HG03039 (cell line): ENCODE results near the gene FRYL.

Source experiments
- ATAC-seq: cut with Tn5 transposase; IDR thresholded peaks from one replicate; pipeline ENCODE4 v1.9.1; 2021; ENCODE audit warnings: mild to moderate bottlenecking, moderate library complexity; ENCODE audit not compliant: unreplicated experiment

Gene FRYL

DNA sequence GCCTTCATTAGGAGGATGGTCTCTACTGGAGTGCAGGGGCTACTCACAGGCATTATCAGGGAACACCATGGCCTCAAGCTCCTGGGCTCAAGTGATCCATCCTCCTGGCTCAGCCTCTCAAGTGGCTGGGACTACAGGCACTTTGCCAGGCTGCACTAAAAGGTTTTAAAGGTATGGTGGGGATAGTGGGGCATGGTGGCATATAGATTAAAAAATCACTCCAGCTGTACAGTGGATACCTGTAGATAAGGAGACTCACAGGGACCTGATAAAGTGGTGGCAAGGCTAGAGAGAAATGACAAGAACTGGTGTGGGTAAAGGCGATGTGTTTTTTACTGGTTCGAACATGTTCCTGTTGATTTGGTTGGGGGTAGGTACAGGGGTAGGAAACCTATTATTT, 284.1 kb downstream of the FRYL start:
- no peak for ATAC-seq

DNA sequence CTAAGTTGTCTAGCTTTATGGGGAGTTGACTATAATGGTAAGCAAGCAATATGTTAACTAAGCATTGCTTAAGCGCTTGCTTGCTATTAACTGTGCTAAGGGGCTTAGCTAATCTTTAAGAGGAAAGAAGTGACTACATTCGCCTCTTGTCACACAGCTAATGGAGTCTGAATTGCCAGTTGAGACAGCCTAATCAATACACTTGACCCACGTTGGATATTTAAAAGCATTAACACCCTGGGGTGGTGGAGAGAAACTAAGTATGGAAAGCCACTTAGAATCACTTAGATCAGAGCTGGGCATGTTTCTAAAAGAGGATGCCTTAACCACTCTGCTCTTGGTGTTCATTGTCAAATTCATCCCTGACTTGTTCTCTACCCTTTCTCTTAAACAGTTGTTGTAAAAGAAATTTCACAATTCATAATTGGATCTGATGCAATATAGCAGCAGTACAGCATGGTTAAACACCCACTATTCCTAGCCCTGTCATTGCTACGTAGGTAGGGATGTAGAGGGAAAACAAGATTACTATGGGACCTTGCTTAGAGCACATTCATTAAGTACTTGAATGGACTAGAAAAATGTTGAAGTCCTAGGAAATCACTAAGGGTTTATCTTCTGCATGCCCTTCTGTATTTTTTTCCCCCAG, 286.5 kb downstream of the FRYL start:
- ATAC-seq = no peak

DNA sequence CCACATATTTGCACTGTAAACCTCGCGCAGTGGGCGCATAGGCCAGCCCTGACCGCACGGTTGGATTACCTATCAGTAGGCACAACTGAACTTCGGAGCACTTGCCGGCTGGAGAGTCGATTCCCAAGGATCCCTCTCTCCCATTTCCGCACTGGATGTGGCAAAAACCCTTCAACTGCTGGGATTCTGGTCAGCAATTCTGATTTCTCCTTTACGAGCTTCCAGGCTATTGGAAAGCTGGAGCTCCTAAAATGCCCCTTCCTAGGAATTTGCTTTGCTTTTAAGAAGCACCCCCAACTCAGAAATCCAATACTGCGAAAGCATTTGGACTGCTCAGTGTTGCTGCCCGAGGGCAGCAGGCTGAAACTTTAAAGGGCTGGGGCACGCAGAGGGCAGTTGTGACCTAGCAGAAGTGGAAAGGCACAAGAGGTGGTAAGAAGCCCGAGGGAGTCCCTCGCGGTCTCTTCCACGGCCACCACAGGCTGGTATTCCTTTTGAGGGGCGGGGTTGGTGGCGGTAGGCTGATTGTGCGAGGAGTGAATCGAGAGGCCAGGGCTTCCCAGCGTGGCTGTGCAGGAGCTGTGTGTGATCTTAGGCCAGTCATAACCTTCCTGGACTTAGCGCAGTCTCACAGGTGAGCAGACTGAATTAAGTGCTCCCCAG, 288.4 kb downstream of the FRYL start:
- no peak for ATAC-seq

GRCh38 chr4:48490680-48491513, 289.2 kb downstream of the FRYL start:
- ATAC-seq = no peak

GRCh38 chr4:48490012-48490679, 289.9 kb downstream of the FRYL start, which contains the start of gene ZAR1:
TSS of gene ZAR1 (plus strand) at chr4:48490252. CDS start at chr4:48490292, 40 bp downstream.
- no peak for ATAC-seq

DNA sequence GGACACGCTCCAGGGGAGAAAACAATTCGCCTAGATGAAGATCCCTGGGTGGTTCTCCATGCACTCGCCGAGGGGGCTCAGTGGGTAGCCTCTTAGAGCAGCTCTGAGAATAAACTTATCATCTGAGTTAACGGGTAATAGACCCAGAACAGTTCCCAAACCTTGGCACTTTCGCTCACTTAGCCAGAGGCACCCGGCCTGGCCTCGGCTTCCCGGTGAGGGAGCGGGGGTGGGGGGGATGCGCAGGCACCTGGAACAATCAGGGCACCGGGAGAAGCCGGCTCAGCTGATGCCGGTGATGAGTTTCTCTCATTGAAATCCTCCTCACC, 290.4 kb downstream of the FRYL start:
- no peak for ATAC-seq

DNA sequence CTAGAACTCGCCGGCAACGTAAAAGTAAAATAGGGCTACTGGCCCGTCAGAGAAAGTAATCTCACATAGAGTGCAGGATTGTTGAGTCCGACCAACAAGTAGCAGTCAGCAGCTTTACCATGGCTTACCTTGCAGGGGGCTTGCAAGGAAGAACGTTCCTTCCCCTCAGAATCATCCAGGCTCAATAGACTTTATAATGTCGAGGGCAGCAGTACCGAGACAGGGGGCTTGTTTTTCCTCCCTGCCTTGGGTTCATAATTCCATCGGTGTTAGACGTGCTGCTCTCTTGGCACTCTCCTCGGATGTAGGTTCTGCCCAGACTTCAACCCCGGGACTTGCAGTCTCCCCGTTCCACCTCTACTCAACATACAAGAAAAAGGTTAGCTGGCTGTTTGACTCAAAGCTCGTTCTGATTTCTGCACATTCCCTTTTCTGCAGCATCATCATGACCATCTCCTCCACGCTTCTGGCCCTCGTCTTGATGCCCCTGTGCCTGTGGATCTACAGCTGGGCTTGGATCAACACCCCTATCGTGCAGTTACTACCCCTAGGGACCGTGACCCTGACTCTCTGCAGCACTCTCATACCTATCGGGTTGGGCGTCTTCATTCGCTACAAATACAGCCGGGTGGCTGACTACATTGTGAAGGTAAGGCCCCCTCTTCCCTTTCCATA, 295.4 kb downstream of the FRYL start:
- ATAC-seq = no peak

DNA sequence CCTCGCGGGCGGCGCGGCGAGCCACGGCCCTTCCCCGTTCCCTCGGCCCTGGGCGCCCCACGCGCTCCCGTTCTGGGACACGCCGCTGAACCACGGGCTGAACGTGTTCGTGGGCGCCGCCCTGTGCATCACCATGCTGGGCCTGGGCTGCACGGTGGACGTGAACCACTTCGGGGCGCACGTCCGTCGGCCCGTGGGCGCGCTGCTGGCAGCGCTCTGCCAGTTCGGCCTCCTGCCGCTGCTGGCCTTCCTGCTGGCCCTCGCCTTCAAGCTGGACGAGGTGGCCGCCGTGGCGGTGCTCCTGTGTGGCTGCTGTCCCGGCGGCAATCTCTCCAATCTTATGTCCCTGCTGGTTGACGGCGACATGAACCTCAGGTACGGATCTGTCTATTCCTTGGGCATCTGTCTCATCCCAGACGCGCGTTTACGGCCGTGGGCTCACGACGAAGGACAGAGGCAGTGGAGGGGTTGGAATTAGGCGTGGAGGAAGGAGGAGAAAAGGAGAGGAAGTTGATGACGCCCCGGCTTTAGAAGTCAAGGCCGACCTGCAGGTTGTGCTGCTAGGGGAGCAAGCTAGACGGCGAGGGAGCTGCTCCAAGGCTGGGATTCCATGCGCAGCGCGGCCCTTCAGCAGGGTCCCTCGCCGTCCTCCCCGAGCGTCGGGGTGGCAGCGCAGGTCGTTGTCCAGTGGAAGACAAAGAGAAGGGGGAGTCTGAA, 296.1 kb downstream of the FRYL start:
- no peak for ATAC-seq

DNA sequence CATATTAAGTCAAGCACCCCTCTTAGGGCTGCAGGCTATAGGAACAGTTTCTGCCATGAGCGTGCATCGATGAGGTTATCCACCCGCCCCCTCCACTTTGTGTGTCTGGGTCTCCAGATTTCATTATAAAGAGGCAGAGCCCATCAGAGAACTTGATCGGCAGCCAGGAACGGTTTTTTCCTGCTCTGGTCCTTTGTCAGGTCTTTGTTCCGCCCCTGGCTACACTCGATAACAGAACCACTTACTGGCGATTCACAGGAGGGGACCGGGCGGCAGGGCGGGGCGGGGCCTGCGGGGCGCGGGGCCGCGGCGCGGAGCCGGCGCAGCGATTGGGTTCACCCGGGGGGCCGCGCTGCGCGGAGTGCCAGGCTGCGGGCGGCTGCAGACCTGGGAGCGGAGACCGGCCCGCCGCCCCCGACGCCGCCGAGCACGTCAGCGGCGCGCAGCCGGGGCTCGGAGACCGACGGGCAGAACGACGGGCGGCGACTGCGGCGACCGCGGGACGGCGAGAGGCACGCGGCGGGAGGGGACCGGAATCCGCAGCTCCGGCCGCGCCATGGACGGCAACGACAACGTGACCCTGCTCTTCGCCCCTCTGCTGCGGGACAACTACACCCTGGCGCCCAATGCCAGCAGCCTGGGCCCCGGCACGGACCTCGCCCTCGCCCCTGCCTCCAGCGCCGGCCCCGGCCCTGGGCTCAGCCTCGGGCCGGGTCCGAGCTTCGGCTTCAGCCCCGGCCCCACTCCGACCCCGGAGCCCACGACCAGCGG, 296.9 kb downstream of the FRYL start, which contains the start of gene SLC10A4:
TSS of gene SLC10A4 (plus strand) at position 338 of the 771 bp plus-strand sequence. CDS start at position 557, 219 bp downstream.
- no peak for ATAC-seq

GRCh38 chr4:48481581-48481980, 298.5 kb downstream of the FRYL start:
- ATAC-seq = no peak

DNA sequence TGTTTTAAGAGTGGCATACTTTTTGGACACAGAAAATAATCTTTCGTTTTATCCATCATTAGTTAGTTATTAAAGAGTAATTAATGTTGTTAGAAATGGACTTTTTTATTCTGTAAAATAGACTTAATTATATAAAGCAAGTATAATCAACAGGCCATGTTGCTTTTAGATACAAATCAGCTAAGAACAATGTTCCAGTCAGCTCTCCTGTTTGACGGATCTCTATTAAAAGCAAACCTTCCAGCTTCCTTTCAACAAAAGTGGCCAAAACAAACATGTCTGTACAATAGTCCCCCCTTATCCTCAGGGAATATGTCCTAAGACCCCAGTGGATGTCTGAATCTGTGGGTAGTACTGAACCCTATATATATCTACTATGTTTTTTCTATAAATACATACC, 301.8 kb downstream of the FRYL start:
- no peak for ATAC-seq

- no peak for ATAC-seq
Observed at GRCh38 chr4:48475770-48476169, 304.3 kb downstream of the FRYL start.

GRCh38 chr4:48472794-48473193, 307.3 kb downstream of the FRYL start:
- ATAC-seq = no peak

DNA sequence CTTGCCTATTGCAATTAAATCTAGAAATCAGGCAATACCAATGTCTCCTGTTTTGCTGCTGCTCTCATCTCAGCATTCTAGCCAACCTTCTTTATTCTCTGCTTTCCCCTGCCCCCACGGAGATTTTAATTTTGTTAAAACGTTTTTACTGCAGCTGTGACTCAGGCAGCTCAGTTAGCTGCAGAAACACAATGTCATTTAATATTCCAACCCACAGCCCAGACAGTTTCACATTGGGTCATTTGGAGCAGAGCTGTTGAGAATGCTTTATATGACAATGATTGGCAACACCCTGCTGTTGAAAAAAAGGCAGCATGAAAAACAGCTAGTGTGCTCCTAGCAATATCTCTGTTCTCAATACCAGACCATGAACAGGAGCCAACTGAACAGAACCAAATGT, 309.5 kb downstream of the FRYL start:
- ATAC-seq = no peak

GRCh38 chr4:48470137-48470536, 309.9 kb downstream of the FRYL start:
- no peak for ATAC-seq

GRCh38 chr4:48467891-48468290, 312.2 kb downstream of the FRYL start:
- no peak for ATAC-seq

- ATAC-seq = no peak
Observed at GRCh38 chr4:48467442-48467841, 312.6 kb downstream of the FRYL start.

- ATAC-seq = no peak
Observed at GRCh38 chr4:48462363-48462762, 317.7 kb downstream of the FRYL start.

DNA sequence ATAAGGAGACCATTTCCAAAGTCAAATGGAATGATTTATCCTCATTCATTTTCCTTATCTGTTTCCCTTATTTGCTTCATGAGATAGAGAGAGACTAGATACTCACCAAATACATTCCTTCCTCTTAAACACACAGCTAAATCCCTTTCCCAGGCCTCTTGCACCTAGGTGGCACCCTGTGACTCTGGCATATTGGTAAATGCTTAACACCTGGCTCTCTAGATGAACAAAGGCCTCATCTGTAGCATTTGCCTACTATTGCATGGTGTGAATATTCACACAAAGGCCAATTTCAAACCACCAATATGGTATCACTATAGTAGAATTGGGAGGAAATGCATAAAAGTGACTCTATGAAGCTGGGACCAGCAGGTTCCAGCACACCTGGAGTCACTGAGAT, 319.1 kb downstream of the FRYL start:
- no peak for ATAC-seq
